ENCODE data around the gene CCDC136.

CCDC136 gene

GRCh38 chr7:128859232-128860157 is 67.7 kb downstream of the CCDC136 start:
- Histone ChIP-seq H3F3A (ENCODE audit: insufficient read depth, low read length) (no peaks in the 10 kb centered on the region), H3K27me3 (ENCODE audit: insufficient read depth, low read length) (peaks cover 7% of the 10 kb centered on the region; the same call in 1 of the 2 replicates), H3K9me3 (ENCODE audit: low read length) (no peaks in the 10 kb centered on the region), H2AFZ (ENCODE audit: low read length) (no peak overlapping the region), H3K9ac (ENCODE audit: low read length) (no peak overlapping the region), H3K4me2 (ENCODE audit: low read length) (no peak overlapping the region), H3K9me2 (ENCODE audit: low read depth, low read length) (no peaks in the 10 kb centered on the region), H3K4me1 (ENCODE audit: insufficient read depth, low read length, severe bottlenecking) (peaks cover 16% of the 10 kb centered on the region), H3K79me2 (ENCODE audit: insufficient read depth, low read length) (no peaks in the 10 kb centered on the region), H3K36me3 (ENCODE audit: insufficient read depth, low read length) (no peaks in the 10 kb centered on the region), H4K20me1 (ENCODE audit: insufficient read depth, low read length) (no peaks in the 10 kb centered on the region), H3K4me3 (ENCODE audit: low read depth, low read length, poor library complexity, severe bottlenecking) (no peak overlapping the region), H3K27ac (ENCODE audit: low read depth, low read length, poor library complexity, severe bottlenecking) (no peak overlapping the region)
- TF ChIP-seq EZH2 (IDR thresholded peaks at IDR 0.05; ENCODE audit: borderline replicate concordance, low read length) = no peak
- no peak for TF ChIP-seq CTCF (IDR thresholded peaks at IDR 0.05; ENCODE audit: low read length)

- Histone ChIP-seq H2AFZ (ENCODE audit: low read length) (no peak overlapping the region), H3K9ac (ENCODE audit: low read length) (no peak overlapping the region), H3K9me3 (ENCODE audit: low read length) (no peaks in the 10 kb centered on the region), H3K27me3 (ENCODE audit: insufficient read depth, low read length) (peaks cover 7% of the 10 kb centered on the region; the same call in 1 of the 2 replicates), H3F3A (ENCODE audit: insufficient read depth, low read length) (no peaks in the 10 kb centered on the region), H3K4me3 (ENCODE audit: low read depth, low read length, poor library complexity, severe bottlenecking) (no peak overlapping the region), H3K36me3 (ENCODE audit: insufficient read depth, low read length) (peaks cover 8% of the 10 kb centered on the region), H4K20me1 (ENCODE audit: insufficient read depth, low read length) (no peaks in the 10 kb centered on the region), H3K27ac (ENCODE audit: low read depth, low read length, poor library complexity, severe bottlenecking) (no peak overlapping the region), H3K79me2 (ENCODE audit: insufficient read depth, low read length) (no peaks in the 10 kb centered on the region), H3K4me1 (ENCODE audit: insufficient read depth, low read length, severe bottlenecking) (peaks cover 16% of the 10 kb centered on the region), H3K4me2 (ENCODE audit: low read length) (no peak overlapping the region), H3K9me2 (ENCODE audit: low read depth, low read length) (no peaks in the 10 kb centered on the region)
- TF ChIP-seq CTCF (IDR thresholded peaks at IDR 0.05; ENCODE audit: low read length) (peak; percentile 53), EZH2 (IDR thresholded peaks at IDR 0.05; ENCODE audit: borderline replicate concordance, low read length) (no peak)
These were observed 68.6 kb downstream of the CCDC136 start for GRCh38 chr7:128860158-128861073.

GRCh38 chr7:128861957-128862570 is 70.3 kb downstream of the CCDC136 start:
- no peaks in the 10 kb centered on the region for H3K9me3 ChIP-seq (ENCODE audit: low read length)
- H3K4me1 ChIP-seq (ENCODE audit: insufficient read depth, low read length, severe bottlenecking) = peaks cover 16% of the 10 kb centered on the region
- peak overlapping the region; percentile 70 for H3K4me3 ChIP-seq (ENCODE audit: low read depth, low read length, poor library complexity, severe bottlenecking)
- H3K79me2 ChIP-seq (ENCODE audit: insufficient read depth, low read length) = no peaks in the 10 kb centered on the region
- H2AFZ ChIP-seq (ENCODE audit: low read length) = peak overlapping the region; percentile 76
- H3K27ac ChIP-seq (ENCODE audit: low read depth, low read length, poor library complexity, severe bottlenecking) = no peak overlapping the region
- H3K27me3 ChIP-seq (ENCODE audit: insufficient read depth, low read length) = peaks cover 3% of the 10 kb centered on the region; the same call in 1 of the 2 replicates
- peak overlapping the region; percentile 49 for H3K9ac ChIP-seq (ENCODE audit: low read length)
- H4K20me1 ChIP-seq (ENCODE audit: insufficient read depth, low read length) = no peaks in the 10 kb centered on the region
- peaks cover 23% of the 10 kb centered on the region for H3K36me3 ChIP-seq (ENCODE audit: insufficient read depth, low read length)
- H3F3A ChIP-seq (ENCODE audit: insufficient read depth, low read length) = no peaks in the 10 kb centered on the region
- TF ChIP-seq EZH2 (IDR thresholded peaks at IDR 0.05; ENCODE audit: borderline replicate concordance, low read length) (no peak), CTCF (IDR thresholded peaks at IDR 0.05; ENCODE audit: low read length) (no peak)
- no peaks in the 10 kb centered on the region for H3K9me2 ChIP-seq (ENCODE audit: low read depth, low read length)
- H3K4me2 ChIP-seq (ENCODE audit: low read length) = peak overlapping the region; percentile 81

All from OCI-LY1 (cell line).